Suprapubic skin (tissue), 4 donors: Measurements from ENCODE around the gene MBNL2.

Experiments
- CTCF ChIP-seq, 2 donors: fragments of 200-600 bp in 1 of 2; fragments of 450-650 bp in 1 of 2; sonication (generic) in 1 of 2; IDR thresholded peaks; one replicate each; pipeline ENCODE4 v1.5.1; 2016 to 2019; ENCODE audit warnings: antibody characterized with exemption in 2 of 2, mild to moderate bottlenecking in 1 of 2, moderate library complexity in 1 of 2
- POLR2A ChIP-seq, 2 donors: fragments of 450-650 bp; IDR thresholded peaks; one replicate each; pipeline ENCODE4 v1.6.1; 2017; ENCODE audit warnings: antibody characterized with exemption in 2 of 2, mild to moderate bottlenecking in 2 of 2, moderate library complexity in 2 of 2
- POLR2AphosphoS5 ChIP-seq, 3 donors: sonication (generic); formaldehyde crosslinking; IDR thresholded peaks; one replicate each; pipeline ENCODE4 v1.6.1; 2017; ENCODE audit warnings: antibody characterized with exemption in 3 of 3

GRCh38 chr13:97306645-97307044, 84.5 kb downstream of the MBNL2 start:
- TF ChIP-seq CTCF (IDR thresholded peaks at IDR 0.05) (no peak), POLR2AphosphoS5 (IDR thresholded peaks at IDR 0.05) (no peak), POLR2A (IDR thresholded peaks at IDR 0.05) (no peak)
